Heart right ventricle (tissue), 16 donors: ENCODE data around the gene NR1I2. TPM values are rescaled to one million over a fixed set of nuclear protein-coding genes. Genes with fewer than 3 reads are reported as not detected.
A peak's percentile ranks its signal among the peaks of the same experiment; 100 is the strongest.

Source experiments
- ATAC-seq, 8 donors: fragments of 200-7000 bp; cut with Tn5 transposase; one replicate each; pipeline ENCODE4 v1.9.1; 2020; ENCODE audit warnings: mild to moderate bottlenecking in 8 of 8, moderate library complexity in 8 of 8, moderate number of reproducible peaks in 1 of 8
- DNase-seq, 2 donors: peaks; one replicate each; pipeline ENCODE4 v3.0.0-alpha.2; 2020
- H3K27ac ChIP-seq, 10 donors: fragments of 200-600 bp; sonication (generic) in 2 of 10; one replicate each; pipeline versions ENCODE4 v1.5.0 to v1.8.0; 2020 to 2022; ENCODE audit warnings: mild to moderate bottlenecking in 3 of 10
- H3K27me3 ChIP-seq, 7 donors: fragments of 200-600 bp; one replicate each; pipeline ENCODE4 v1.8.0; 2021 to 2022; ENCODE audit warnings: mild to moderate bottlenecking in 2 of 7
- H3K36me3 ChIP-seq, 9 donors: fragments of 200-600 bp; sonication (generic) in 1 of 9; one replicate each; pipeline versions ENCODE4 v1.5.0 to v1.8.0; 2020 to 2022; ENCODE audit warnings: mild to moderate bottlenecking in 2 of 9
- H3K4me1 ChIP-seq, 9 donors: fragments of 200-600 bp; sonication (generic) in 1 of 9; one replicate each; pipeline versions ENCODE4 v1.5.0 to v1.8.0; 2020 to 2022; ENCODE audit warnings: mild to moderate bottlenecking in 4 of 9
- H3K4me3 ChIP-seq, 10 donors: fragments of 200-600 bp; sonication (generic) in 2 of 10; one replicate each; pipeline versions ENCODE4 v1.5.0 to v1.8.0; 2020 to 2022; ENCODE audit warnings: mild to moderate bottlenecking in 7 of 10, moderate library complexity in 2 of 10
- H3K9me3 ChIP-seq, 11 donors: fragments of 200-600 bp in 10 of 11; sonication (generic) in 2 of 11; one replicate each; pipeline versions ENCODE4 v1.5.0 to v1.8.0; 2013 to 2022; ENCODE audit warnings: mild to moderate bottlenecking in 2 of 11, control low read depth in 1 of 11, moderate library complexity in 1 of 11
- WGBS, 2 donors: extraction: QIAGEN DNeasy Blood & Tissue Kit; methylation state at CpG; one replicate each; pipeline ENCODE4 v1.1.7; 2013; ENCODE audit warnings: inconsistent platforms in 1 of 2; 5-methylcytosine and 5-hydroxymethylcytosine counted together
- intact Hi-C, 10 donors: fragments of 100-400 bp; cut with DNase I; formaldehyde crosslinking; loops; one replicate each; pipeline versions ENCODE4 v1.11.1 to v1.14.2; 2022
- polyA plus RNA-seq, 2 donors: library from polyadenylated mRNA; stranded (reverse); fragments of 200-250 nt; gene quantifications; one replicate each; pipeline ENCODE4 v1.2.3, GENCODE V29; 2013
- total RNA-seq, 10 donors: library from RNA; stranded (reverse); fragmentation: NEBNext Ultra II Directional in 3 of 10; extraction: Animal tissue kit (Norgen Biotek cat#: 25700) in 3 of 10; gene quantifications; one replicate each; pipeline versions ENCODE4 v1.2.1 to v1.2.4, GENCODE V29; 2021 to 2023
- TF ChIP-seq, protein P1 (sequence below), 9 donors: fragments of 200-600 bp; sonication (generic) in 2 of 9; IDR thresholded peaks; one replicate each; pipeline versions ENCODE4 v1.5.0 to v1.8.0; 2021 to 2022; ENCODE audit warnings: antibody characterized with exemption in 9 of 9, mild to moderate bottlenecking in 5 of 9, moderate library complexity in 1 of 9
- donor health status: Arrhythmogenic right ventricular cardiomyopathy.
- donor health status: ischemic (EF 13 %, LVEDD 7.1; RV severe dilation, severe dysfunction).
- donor health status: healthy with polysubstance abuse.
- donor health status: DM: no; HTN: yes; CAD: no.
- donor health status: DM: no; HTN: no; CAD: no.
- donor health status: ischemic (EF 25% LVEDD 6.9; RV normal size, moderate dysfunction).
- donor health status: ischemic (EF 25% LVEDD 5.7; RV mildly dilated, moderate dysfunction).
- donor health status: healthy.
- donor health status: DM: yes; HTN: yes; CAD: no.
- donor health status: Ischemic cardiomyopathy.
- donor health status: ischemic (EF 35%, LVEDD 5.7; RV mildly dilated, moderate dysfunction).
- donor health status: nonischemic (EF 11% LVEDD 7.7; RV severe dilation, severe dysfunction).
- donor health status: DM: yes; HTN: yes; CAD: no.
- donor health status: PGD.
- donor health status: ischemic (EF 29% LVEDD 5.4; RV normal size, mild dysfunction).
- donor health status: nonischemic (EF 23%, LVEDD 6.1; RV moderate dilation, normal function).

NR1I2 gene
- total and polyA plus RNA-seq, 12 donors = 0.03 to 0.31 (median 0.21) TPM; not detected in 3

GRCh38 chr3:119825820-119826219 is 43.9 kb downstream of the NR1I2 start:
- H3K4me3 ChIP-seq = no peak overlapping the region
- ATAC-seq = no peak
- intact Hi-C loops = no loop called here

DNA sequence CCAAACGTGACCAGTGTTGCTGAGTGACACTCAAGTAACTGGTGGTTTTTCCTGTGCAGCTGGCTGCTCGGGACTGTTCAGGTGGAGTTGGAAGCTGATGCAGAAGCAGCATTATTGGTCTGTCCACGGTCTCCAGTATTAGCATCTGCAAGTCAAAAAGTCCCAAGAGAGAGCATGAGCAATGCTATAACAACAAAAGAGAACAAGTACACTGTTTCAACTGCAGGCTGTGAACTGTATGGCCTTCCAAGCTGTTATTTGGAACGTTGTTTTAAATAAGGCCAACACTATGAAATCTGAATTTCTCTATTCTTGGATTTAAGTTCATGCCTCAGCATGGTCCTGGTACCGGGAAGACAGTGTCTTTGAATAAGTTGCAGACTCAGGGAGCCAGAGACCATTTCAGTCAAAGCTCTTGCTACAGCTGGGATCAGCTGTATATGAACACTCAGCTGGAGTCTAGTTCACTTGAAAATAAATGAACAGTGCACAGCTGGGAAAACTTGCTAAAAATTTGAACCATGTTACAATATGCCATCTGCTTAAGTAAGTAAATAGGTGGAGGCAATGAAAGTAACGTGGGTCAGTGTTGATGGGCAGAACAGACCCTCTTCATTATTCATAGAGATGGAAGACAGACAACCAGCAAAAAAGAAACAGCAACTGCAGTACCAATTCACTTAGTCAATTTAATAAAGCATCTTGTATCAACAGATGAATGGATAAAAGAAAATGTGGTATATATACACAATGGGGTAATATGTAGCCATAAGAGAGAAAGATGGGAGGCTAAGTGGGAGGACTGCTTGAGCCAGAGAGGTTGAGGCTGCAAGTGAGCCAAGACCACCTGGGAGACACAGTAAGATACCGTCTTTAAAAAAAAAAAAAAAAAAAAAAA is 45.1 kb downstream of the NR1I2 start:
- Histone ChIP-seq H3K36me3 (peaks cover 0 to 30% (median 0%) of the 10 kb centered on the region in 9 donors), H3K9me3 (no peaks in the 10 kb centered on the region), H3K27ac (no peak overlapping the region), H3K4me3 (no peak overlapping the region), H3K27me3 (no peaks in the 10 kb centered on the region), H3K4me1 (peaks cover 0 to 20% (median 0%) of the 10 kb centered on the region in 9 donors)
- WGBS, 2 donors = 74 to 81% methylated on average over 7 of the region's 7 CpGs
- DNase-seq = no peak
- TF ChIP-seq, protein P1, sequence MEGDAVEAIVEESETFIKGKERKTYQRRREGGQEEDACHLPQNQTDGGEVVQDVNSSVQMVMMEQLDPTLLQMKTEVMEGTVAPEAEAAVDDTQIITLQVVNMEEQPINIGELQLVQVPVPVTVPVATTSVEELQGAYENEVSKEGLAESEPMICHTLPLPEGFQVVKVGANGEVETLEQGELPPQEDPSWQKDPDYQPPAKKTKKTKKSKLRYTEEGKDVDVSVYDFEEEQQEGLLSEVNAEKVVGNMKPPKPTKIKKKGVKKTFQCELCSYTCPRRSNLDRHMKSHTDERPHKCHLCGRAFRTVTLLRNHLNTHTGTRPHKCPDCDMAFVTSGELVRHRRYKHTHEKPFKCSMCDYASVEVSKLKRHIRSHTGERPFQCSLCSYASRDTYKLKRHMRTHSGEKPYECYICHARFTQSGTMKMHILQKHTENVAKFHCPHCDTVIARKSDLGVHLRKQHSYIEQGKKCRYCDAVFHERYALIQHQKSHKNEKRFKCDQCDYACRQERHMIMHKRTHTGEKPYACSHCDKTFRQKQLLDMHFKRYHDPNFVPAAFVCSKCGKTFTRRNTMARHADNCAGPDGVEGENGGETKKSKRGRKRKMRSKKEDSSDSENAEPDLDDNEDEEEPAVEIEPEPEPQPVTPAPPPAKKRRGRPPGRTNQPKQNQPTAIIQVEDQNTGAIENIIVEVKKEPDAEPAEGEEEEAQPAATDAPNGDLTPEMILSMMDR (IDR thresholded peaks at IDR 0.05) = no peak
- peak in 5 of 8 donors; percentile 20 to 57 (median 26) for ATAC-seq
- intact Hi-C loops = no loop called here

More at GRCh38 chr3:119825820-119826219, 43.9 kb downstream of the NR1I2 start:
- Histone ChIP-seq H3K36me3 (peaks cover 0 to 30% (median 0%) of the 10 kb centered on the region in 9 donors), H3K27me3 (no peaks in the 10 kb centered on the region), H3K9me3 (no peaks in the 10 kb centered on the region), H3K4me1 (peaks cover 0 to 16% (median 0%) of the 10 kb centered on the region in 9 donors), H3K27ac (no peak overlapping the region)
- TF ChIP-seq, protein P1 (IDR thresholded peaks at IDR 0.05) = no peak
- no peak for DNase-seq
- 56 to 71% methylated on average over 1 of the region's 1 CpG for WGBS, 2 donors

GRCh38 chr3:119829420-119829819 is 47.5 kb downstream of the NR1I2 start:
- ATAC-seq (no peak), DNase-seq (no peak)
- H3K27ac ChIP-seq = no peak overlapping the region
- intact Hi-C loops = no loop called here
- H3K27me3 ChIP-seq = no peaks in the 10 kb centered on the region
- H3K4me1 ChIP-seq = peaks cover 0 to 37% (median 7%) of the 10 kb centered on the region in 9 donors
- H3K4me3 ChIP-seq = no peak overlapping the region
- H3K9me3 ChIP-seq = no peaks in the 10 kb centered on the region
- H3K36me3 ChIP-seq = peaks cover 0 to 28% (median 0%) of the 10 kb centered on the region in 9 donors
- 73 to 75% methylated on average over 2 of the region's 2 CpGs for WGBS, 2 donors
- TF ChIP-seq, protein P1 (IDR thresholded peaks at IDR 0.05) = no peak

GRCh38 chr3:119831022-119831421 is 49.1 kb downstream of the NR1I2 start:
- H3K36me3 ChIP-seq = peaks cover 0 to 18% (median 0%) of the 10 kb centered on the region in 9 donors
- H3K9me3 ChIP-seq = no peaks in the 10 kb centered on the region
- ATAC-seq (no peak), DNase-seq (no peak)
- H3K27me3 ChIP-seq = no peaks in the 10 kb centered on the region
- no peak overlapping the region for H3K27ac ChIP-seq
- TF ChIP-seq, protein P1 (IDR thresholded peaks at IDR 0.05) = no peak
- H3K4me3 ChIP-seq = no peak overlapping the region
- intact Hi-C loops = no loop called here
- WGBS, 2 donors = 96 to 98% methylated on average over 3 of the region's 3 CpGs
- H3K4me1 ChIP-seq = peaks cover 0 to 35% (median 9%) of the 10 kb centered on the region in 9 donors
